Activated B cell treated with CpG ODN at 0.5 μM for 24 hours (primary cell): ENCODE data around the gene ADGRG3. TPM values are rescaled to one million over a fixed set of nuclear protein-coding genes. Genes with fewer than 3 reads are reported as not detected.

Source experiments
- ATAC-seq: fragments of 200-7000 bp; cut with Tn5 transposase; one replicate; pipeline ENCODE4 v1.10.0; 2021; ENCODE audit warnings: low read depth, mild to moderate bottlenecking, moderate library complexity
- CTCF ChIA-PET: fragments of 350-600 bp; sonication (Branson Sonifier 250); formaldehyde crosslinking; loops from one replicate; lab custom pipeline; 2021; ENCODE audit warnings: antibody characterized with exemption; lab: Charles Lee
- POLR2A ChIA-PET: fragments of 350-600 bp; sonication (Branson Sonifier 250); formaldehyde crosslinking; loops from one replicate; lab custom pipeline; 2021; ENCODE audit warnings: antibody characterized with exemption; lab: Charles Lee
- DNase-seq: peaks from one replicate; pipeline ENCODE4 v3.0.0; 2022
- H3K27ac Mint-ChIP-seq: one replicate; pipeline ENCODE4 v1.8.0; 2020; ENCODE audit warnings: mixed read lengths
- H3K27me3 Mint-ChIP-seq: one replicate; pipeline ENCODE4 v1.8.0; 2021; ENCODE audit warnings: mixed read lengths
- H3K36me3 Mint-ChIP-seq: one replicate; pipeline ENCODE4 v1.8.0; 2021; ENCODE audit warnings: low read depth, mixed read lengths
- H3K4me1 Mint-ChIP-seq: one replicate; pipeline ENCODE4 v1.8.0; 2021; ENCODE audit warnings: mixed read lengths
- H3K4me3 Mint-ChIP-seq: one replicate; pipeline ENCODE4 v1.8.0; 2020; ENCODE audit warnings: mild to moderate bottlenecking, mixed read lengths
- H3K9me3 Mint-ChIP-seq: one replicate; pipeline ENCODE4 v1.8.0; 2020; ENCODE audit warnings: mixed read lengths
- CTCF ChIP-seq: fragments of 200-600 bp; IDR thresholded peaks from one replicate; pipeline ENCODE4 v1.8.0; 2022; ENCODE audit warnings: antibody characterized with exemption, mild to moderate bottlenecking
- intact Hi-C: fragments of 100-400 bp; cut with micrococcal nuclease; formaldehyde crosslinking; loops from one replicate; pipeline ENCODE4 v1.15.1; 2024
- total RNA-seq: library from RNA; stranded (reverse); gene quantifications from 2 replicates; pipeline ENCODE4 v1.2.3, GENCODE V29; 2022

The ADGRG3 gene
- total RNA-seq, 1 donor from 2014 or later = not detected

DNA sequence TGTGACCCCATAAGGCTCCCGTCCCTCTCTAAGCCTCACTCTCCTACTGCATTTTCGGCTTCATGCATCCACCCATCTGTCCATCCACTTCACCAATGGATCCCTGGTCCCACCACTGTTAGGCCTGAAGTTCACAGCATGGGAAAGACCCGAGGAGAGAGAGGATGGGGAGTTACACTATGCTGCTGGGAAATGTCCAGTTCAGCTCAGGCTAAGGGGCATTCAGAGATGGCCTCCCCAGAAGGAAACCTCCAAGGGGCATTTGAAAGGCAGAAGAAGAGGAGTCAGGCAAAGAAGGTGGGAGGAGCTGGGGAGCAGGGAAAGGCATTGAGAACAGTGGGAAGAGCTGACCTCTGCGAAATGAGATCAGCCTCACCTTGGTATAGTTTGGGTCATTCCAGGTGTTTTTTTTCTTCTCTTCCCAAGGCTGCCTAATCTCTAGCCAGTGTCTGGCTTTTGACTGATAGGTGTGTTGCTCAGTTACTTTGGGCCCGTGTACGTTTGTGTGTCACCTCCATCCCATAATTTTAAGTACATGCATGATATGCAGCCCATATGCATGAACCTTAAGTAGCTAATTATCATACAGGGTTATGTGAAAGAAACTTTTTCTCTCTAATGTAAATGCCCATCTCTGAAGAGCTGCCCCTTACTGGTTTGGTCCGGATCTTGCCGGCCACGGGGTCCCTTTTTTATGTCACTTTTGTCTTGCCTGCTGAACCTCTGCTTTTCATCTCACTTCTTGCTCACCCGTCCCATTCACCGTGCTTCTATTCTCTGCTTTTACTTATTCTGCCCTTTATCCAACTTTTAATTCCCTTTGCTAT is 14.9 kb downstream of the ADGRG3 start:
- DNase-seq (no peak), ATAC-seq (no peak)
- Mint-ChIP-seq H3K27me3 (no peaks in the 10 kb centered on the region), H3K4me3 (no peak overlapping the region), H3K27ac (no peak overlapping the region), H3K36me3 (no peaks in the 10 kb centered on the region), H3K4me1 (peaks cover 1% of the 10 kb centered on the region), H3K9me3 (no peaks in the 10 kb centered on the region)
- intact Hi-C loops = no loop called here
- ChIA-PET CTCF (interaction anchor here (1.0 kb wide), 1 partner anchor 90 kb away, joined by 3 read pairs; no protein-coding TSS in a partner anchor), POLR2A (no interaction called here)
- no peak for TF ChIP-seq CTCF

GRCh38 chr16:57683636-57684545 is 15.8 kb downstream of the ADGRG3 start:
- H3K4me1 Mint-ChIP-seq = peaks cover 1% of the 10 kb centered on the region
- POLR2A ChIA-PET = interaction anchor here (0.7 kb wide), 1 partner anchor 790 kb away, joined by 3 read pairs; no protein-coding TSS in a partner anchor
- H3K36me3 Mint-ChIP-seq = no peaks in the 10 kb centered on the region
- no peaks in the 10 kb centered on the region for H3K9me3 Mint-ChIP-seq
- CTCF ChIA-PET = interaction anchor here (1.0 kb wide), 1 partner anchor 91 kb away, joined by 3 read pairs; no protein-coding TSS in a partner anchor
- H3K27ac Mint-ChIP-seq = no peak overlapping the region
- H3K4me3 Mint-ChIP-seq = no peak overlapping the region
- DNase-seq (no peak), ATAC-seq (no peak)
- intact Hi-C loops = no loop called here
- H3K27me3 Mint-ChIP-seq = no peaks in the 10 kb centered on the region
- TF ChIP-seq CTCF = no peak

GRCh38 chr16:57684626-57685358 is 16.7 kb downstream of the ADGRG3 start:
- Mint-ChIP-seq H3K4me3 (no peak overlapping the region), H3K27me3 (no peaks in the 10 kb centered on the region), H3K36me3 (no peaks in the 10 kb centered on the region), H3K4me1 (peaks cover 9% of the 10 kb centered on the region), H3K27ac (no peak overlapping the region), H3K9me3 (no peaks in the 10 kb centered on the region)
- intact Hi-C loops = no loop called here
- ATAC-seq (no peak), DNase-seq (no peak)
- ChIA-PET POLR2A (no interaction called here), CTCF (no interaction called here)
- no peak for TF ChIP-seq CTCF

DNA sequence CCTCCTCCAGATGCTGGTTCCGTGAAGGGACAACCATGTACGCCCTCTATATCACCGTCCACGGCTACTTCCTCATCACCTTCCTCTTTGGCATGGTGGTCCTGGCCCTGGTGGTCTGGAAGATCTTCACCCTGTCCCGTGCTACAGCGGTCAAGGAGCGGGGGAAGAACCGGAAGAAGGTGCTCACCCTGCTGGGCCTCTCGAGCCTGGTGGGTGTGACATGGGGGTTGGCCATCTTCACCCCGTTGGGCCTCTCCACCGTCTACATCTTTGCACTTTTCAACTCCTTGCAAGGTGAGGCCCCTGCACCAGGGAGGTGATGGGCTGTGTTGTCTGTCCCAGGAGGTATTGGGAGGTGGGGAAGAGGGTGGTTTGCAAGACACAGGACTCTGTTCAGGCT is 17.5 kb downstream of the ADGRG3 start:
- TF ChIP-seq CTCF = no peak
- H3K27ac Mint-ChIP-seq = no peak overlapping the region
- POLR2A ChIA-PET = no interaction called here

More for the DNA sequence above, 17.5 kb downstream of the ADGRG3 start:
- Mint-ChIP-seq H3K36me3 (no peaks in the 10 kb centered on the region), H3K27me3 (no peaks in the 10 kb centered on the region), H3K4me3 (no peak overlapping the region), H3K9me3 (no peaks in the 10 kb centered on the region), H3K4me1 (peaks cover 18% of the 10 kb centered on the region)
- no peak for DNase-seq
- intact Hi-C loops = no loop called here
- ATAC-seq = no peak
- CTCF ChIA-PET = no interaction called here
